ENCODE data around the gene DIPK1A.
A peak's percentile ranks its signal among the peaks of the same experiment; 100 is the strongest.
"Not testable (repeated sequence)": the region's sequence is repeated elsewhere in the genome, so short reads cannot be mapped to it uniquely, and the experiment has no call there.

DIPK1A gene

GRCh38 chr1:92915547-92915946 lies 45.7 kb downstream of the DIPK1A start:
- DNase-seq, result no peak

DNA sequence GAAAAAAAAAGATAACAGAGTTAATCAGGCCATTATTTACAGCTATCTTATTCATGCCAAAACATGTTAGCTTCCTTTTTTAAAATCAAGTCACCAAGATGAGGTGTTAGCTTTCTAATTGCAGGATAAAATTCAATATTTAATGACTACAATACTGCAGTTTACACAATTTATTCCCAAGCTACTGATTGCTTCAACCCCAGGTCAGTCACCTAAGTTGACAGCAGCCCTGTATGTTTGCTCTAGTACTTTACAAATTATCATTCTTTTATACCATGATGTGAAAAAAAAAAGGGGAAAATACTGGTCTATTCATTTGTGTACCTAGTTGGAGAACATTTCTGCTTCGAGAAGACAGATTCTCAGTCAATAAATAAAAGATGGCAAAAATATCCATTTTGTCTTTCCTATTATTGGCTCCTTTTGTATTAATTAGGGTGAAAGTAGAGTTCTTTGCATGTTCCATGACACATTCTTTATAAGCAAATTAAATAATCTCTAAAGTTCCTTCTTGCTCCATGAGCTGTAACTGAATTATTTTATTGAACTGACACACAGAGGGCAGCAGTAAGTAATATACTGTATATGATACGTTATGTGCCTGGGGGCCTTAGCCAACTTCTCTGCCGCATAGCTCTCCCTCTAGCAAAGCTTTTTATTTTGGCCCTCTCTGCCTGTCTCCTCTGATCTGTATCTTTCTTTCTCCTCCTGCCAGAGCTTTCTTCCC lies 48.0 kb downstream of the DIPK1A start:
- no peak for DNase-seq

- DNase-seq, result no peak
Measured at GRCh38 chr1:92910081-92910480, 51.2 kb downstream of the DIPK1A start.

DNA sequence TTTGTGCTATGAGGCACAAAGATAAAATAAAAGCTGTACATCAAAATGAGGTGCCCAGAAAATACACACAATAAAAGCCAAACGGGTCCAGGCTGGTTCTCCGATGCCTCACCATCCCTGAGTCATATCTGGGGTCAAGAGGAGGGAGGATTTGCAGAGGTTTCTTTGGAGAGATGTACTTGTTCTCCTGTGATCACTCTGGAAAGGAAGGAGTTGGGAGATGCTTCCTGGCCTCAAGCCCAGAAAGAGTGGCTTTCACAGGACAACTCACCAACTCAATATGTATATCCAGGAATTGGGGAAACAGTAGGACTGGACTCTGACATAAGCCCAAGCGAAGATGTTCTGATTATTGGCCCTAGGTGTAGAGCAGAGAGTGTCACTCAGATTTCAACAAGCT lies 51.9 kb downstream of the DIPK1A start:
- DNase-seq, result no peak

- DNase-seq, result no peak
Measured at GRCh38 chr1:92907949-92908684, 53.1 kb downstream of the DIPK1A start.

DNA sequence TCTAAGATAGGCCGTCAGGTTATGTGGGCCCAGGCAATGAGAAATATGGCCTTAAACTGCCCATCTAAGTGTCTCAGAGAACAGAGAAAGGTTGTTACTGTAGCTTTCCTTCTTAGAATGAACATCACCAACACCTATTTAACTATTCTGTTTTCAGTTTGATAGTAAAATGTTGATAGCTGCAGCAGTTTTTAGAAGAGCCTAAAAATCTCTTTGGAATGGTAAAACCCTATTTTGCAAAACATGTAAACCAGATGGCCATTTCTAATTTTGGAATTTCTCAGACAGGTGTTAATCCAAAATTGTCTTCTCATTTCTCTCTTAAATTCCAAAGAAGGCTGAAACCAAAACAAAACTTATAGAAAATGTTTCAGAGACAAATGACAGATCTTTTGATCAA lies 57.5 kb downstream of the DIPK1A start:
- DNase-seq, result no peak

GRCh38 chr1:92902406-92902744 lies 58.9 kb downstream of the DIPK1A start:
- no peak for DNase-seq

GRCh38 chr1:92901699-92902405 lies 59.4 kb downstream of the DIPK1A start:
- DNase-seq, result no peak

DNA sequence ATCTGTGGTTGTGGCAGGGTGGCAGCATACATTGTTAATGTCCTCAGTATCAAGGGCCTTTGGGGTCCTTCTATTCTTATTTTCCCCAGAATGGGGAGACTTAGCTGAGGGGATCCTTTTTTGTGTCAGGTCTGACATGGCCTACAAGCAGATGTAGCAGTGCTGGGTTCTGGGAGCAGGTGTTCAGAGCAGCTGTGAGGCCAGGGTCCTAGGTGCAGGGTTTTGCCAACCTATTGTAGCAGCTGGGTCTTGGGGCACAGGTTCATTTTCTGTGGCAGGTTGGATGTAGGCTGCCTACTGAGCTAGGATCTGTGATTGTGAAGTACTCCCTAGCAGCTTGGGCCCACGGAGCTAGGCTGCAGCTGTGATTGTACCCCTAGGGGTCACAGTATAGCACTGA lies 60.1 kb downstream of the DIPK1A start:
- DNase-seq, result no peak

GRCh38 chr1:92900539-92900938 lies 60.7 kb downstream of the DIPK1A start:
- no peak for DNase-seq

GRCh38 chr1:92899780-92900179 lies 61.5 kb downstream of the DIPK1A start:
- DNase-seq, result no peak

GRCh38 chr1:92898053-92898452 lies 63.2 kb downstream of the DIPK1A start:
- not testable (repeated sequence) for DNase-seq

DNA sequence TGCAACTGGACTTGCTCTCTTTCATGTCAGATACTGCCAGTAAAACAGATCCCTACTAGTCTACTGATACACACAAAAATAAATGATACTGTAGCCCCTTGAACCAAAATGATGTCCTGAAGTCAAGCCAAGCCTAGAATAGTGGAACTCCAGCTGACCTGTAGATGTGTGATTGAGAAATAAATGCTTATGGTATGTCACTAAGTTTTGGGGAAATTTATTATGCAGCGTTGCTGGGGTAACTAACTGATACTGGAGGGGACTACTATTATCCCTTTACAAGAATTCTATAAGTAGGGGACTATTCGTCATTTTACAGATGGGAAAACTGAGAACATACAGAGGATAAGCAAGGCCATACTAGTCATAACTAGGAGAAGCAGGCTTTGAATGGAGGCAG lies 73.8 kb downstream of the DIPK1A start:
- no peak for DNase-seq

- no peak for DNase-seq
Measured at GRCh38 chr1:92886886-92887419, 74.3 kb downstream of the DIPK1A start.

GRCh38 chr1:92884195-92884594 lies 77.1 kb downstream of the DIPK1A start:
- DNase-seq, result no peak

DNA sequence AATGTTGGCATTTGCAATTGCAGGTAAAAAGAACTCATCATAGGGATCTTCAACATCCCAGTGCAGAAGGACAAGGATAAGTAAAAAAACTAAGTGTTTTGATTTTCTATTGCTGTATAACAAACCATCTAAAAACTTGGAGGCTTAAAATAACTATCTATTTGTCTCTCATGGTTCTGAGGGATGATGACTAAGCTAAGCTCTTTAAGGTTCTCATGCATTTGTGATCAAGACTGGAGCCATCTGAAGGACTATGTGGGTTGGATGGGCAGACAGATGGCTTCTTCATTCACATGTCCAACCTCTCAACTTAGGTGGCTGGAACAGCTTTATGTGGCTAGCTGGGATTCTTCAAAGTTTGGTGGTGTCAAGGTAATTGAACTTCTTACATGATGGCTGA lies 78.0 kb downstream of the DIPK1A start:
- DNase-seq, result no peak

GRCh38 chr1:92882819-92883218 lies 78.4 kb downstream of the DIPK1A start:
- DNase-seq, result peak in 1 of 4 experiments; percentile 14

GRCh38 chr1:92881391-92881790 lies 79.9 kb downstream of the DIPK1A start:
- no peak for DNase-seq

DNA sequence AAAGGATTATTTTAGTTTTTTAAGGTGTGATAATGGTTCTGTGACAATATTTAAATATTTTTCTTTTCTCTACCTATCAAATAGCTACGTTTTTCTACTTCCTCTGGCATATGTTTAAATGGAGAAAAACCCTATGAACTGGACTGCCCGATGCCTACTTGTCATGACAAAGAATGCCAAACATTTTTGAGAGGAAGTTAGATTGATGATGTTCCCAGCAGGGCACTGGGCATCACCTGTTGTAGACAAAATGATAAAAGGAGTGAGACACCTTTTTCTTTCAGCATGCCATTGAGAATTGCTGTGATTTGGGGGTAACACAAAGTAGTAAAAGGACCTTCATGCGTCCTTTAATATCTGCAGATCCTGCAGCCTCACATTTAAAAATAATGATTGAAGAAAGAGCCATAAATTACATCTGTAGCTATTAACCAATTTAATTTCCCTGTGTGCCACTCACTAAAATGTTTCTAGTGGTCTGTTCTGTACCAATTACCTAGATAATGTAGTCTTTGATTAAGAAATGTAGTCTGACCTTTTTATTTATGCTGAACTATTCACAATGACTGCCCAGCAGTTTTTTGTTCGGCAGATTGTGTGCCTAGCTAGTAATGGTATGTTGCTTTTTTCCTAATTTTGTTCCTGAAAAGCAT lies 81.8 kb downstream of the DIPK1A start:
- DNase-seq, result no peak

DNA sequence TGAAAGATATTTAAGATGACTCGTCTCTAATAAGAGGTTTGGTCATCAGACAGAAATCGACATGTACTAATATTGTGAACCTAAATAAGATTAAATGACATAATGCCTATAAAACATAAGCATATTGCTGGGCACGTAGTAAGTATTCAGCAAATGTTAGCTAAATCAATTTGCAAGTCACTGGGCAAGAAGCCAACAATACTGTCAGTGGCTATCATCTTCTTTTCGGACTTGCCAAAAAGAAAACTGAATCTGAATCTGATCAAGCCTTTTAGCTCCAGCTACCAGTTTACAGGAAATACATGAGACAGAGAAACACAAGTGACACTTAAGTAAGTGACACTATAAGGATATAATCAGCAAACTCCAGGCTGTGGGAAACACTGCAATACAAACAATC lies 83.5 kb downstream of the DIPK1A start:
- no peak for DNase-seq

GRCh38 chr1:92877081-92877711 lies 84.1 kb downstream of the DIPK1A start:
- DNase-seq, result no peak

DNA sequence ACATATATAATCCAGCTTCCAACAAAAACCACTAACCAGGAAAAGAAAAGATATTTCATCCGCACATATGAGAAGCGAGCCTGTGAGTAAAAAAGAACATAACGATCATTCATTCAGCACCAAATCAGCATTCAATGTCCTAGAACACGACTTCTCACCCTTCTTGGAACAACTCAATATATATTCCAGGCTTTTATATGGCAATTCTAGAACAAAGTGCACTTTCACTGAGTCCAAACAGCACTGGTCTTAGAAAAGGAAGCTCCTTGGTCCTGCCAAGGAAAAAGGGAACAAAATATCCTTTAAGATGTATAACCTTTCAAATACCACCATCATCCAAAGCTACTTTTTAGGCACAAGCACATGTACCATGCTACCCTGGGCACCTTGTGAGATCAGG lies 84.9 kb downstream of the DIPK1A start:
- DNase-seq, result no peak

- no peak for DNase-seq
Measured at GRCh38 chr1:92874987-92875386, 86.3 kb downstream of the DIPK1A start.
